HEK293T (cell line): Measurements from ENCODE around the gene TBC1D17.

Experiments
- CTCF ChIA-PET: fragments of 350-600 bp; formaldehyde crosslinking; extraction: SDS; loops from one replicate; lab custom pipeline; 2021; ENCODE audit warnings: antibody characterized with exemption, inconsistent platforms; lab: Yijun Ruan, JAX
- POLR2A ChIA-PET: fragments of 350-600 bp; formaldehyde crosslinking; extraction: SDS; loops from one replicate; lab custom pipeline; 2020; ENCODE audit warnings: antibody characterized with exemption, inconsistent platforms; lab: Yijun Ruan, JAX
- DNase-seq: peaks from one replicate; pipeline ENCODE4 v3.0.0; 2012; ENCODE audit warnings: mixed read lengths; ENCODE audit errors: extremely low spot score
- ARNT ChIP-seq: fragments of 450-650 bp; IDR thresholded peaks from 2 replicates; pipeline ENCODE4 v1.6.1; 2017; ENCODE audit warnings: mild to moderate bottlenecking
- BHLHE40 ChIP-seq: fragments of 450-650 bp; IDR thresholded peaks from 2 replicates; pipeline ENCODE4 v1.6.1; 2016; ENCODE audit warnings: mild to moderate bottlenecking, moderate library complexity, borderline replicate concordance
- CTBP1 ChIP-seq: fragments of 450-650 bp; IDR thresholded peaks from 2 replicates; pipeline ENCODE4 v1.6.1; 2016; ENCODE audit warnings: borderline replicate concordance
- ELF4 ChIP-seq: fragments of 450-650 bp; IDR thresholded peaks from 2 replicates; pipeline ENCODE4 v1.6.1; 2017; ENCODE audit warnings: antibody characterized with exemption
- FOXA1 ChIP-seq: fragments of 450-650 bp; IDR thresholded peaks from 2 replicates; pipeline ENCODE4 v1.6.1; 2016; ENCODE audit warnings: mild to moderate bottlenecking
- FOXK2 ChIP-seq: fragments of 450-650 bp; IDR thresholded peaks from 2 replicates; pipeline ENCODE4 v1.6.1; 2016; ENCODE audit warnings: mild to moderate bottlenecking
- FOXM1 ChIP-seq: fragments of 450-650 bp; IDR thresholded peaks from 2 replicates; pipeline ENCODE4 v1.6.1; 2017; ENCODE audit warnings: mild to moderate bottlenecking, borderline replicate concordance
- HDGF ChIP-seq: fragments of 450-650 bp; IDR thresholded peaks from 2 replicates; pipeline ENCODE4 v1.6.1; 2017; ENCODE audit warnings: antibody characterized with exemption, borderline replicate concordance
- L3MBTL2 ChIP-seq: fragments of 450-650 bp; conservative IDR thresholded peaks from 2 replicates; pipeline ENCODE4 v1.6.1; 2016; ENCODE audit warnings: mild to moderate bottlenecking
- LEF1 ChIP-seq: fragments of 450-650 bp; IDR thresholded peaks from 2 replicates; pipeline ENCODE4 v1.6.1; 2017; ENCODE audit warnings: mild to moderate bottlenecking, borderline replicate concordance
- NFRKB ChIP-seq: fragments of 450-650 bp; IDR thresholded peaks from 2 replicates; pipeline ENCODE4 v1.6.1; 2016; ENCODE audit warnings: mild to moderate bottlenecking, moderate library complexity
- PKNOX1 ChIP-seq: fragments of 450-650 bp; IDR thresholded peaks from 2 replicates; pipeline ENCODE4 v1.6.1; 2016
- SP1 ChIP-seq: fragments of 450-650 bp; IDR thresholded peaks from 2 replicates; pipeline ENCODE4 v1.6.1; 2017
- SUZ12 ChIP-seq: fragments of 450-650 bp; IDR thresholded peaks from 2 replicates; pipeline ENCODE4 v1.6.1; 2016; ENCODE audit warnings: mild to moderate bottlenecking
- TARDBP ChIP-seq: fragments of 450-650 bp; IDR thresholded peaks from 2 replicates; pipeline ENCODE4 v1.6.1; 2016
- ZNF384 ChIP-seq: fragments of 450-650 bp; IDR thresholded peaks from 2 replicates; pipeline ENCODE4 v1.6.1; 2016

The TBC1D17 gene

GRCh38 chr19:49857061-49857837, 20.3 kb upstream of the TBC1D17 start:
- POLR2A ChIA-PET, result interaction anchor here (0.9 to 1.6 kb wide), 3 partner anchors 8 to 52 kb away, joined by 4 to 10 read pairs (median 5); no protein-coding TSS in a partner anchor
- TF ChIP-seq ARNT (no peak), BHLHE40 (no peak), LEF1 (no peak), FOXM1 (no peak)
- no peak for DNase-seq
- CTCF ChIA-PET, result no interaction called here

GRCh38 chr19:49857838-49858087, 19.7 kb upstream of the TBC1D17 start:
- TF ChIP-seq PKNOX1, result no peak
- no peak for TF ChIP-seq TARDBP
- TF ChIP-seq SP1, result no peak
- TF ChIP-seq FOXM1, result no peak
- no peak for TF ChIP-seq ARNT
- TF ChIP-seq NFRKB, result no peak
- no peak for TF ChIP-seq L3MBTL2
- no peak for TF ChIP-seq FOXK2
- TF ChIP-seq SUZ12, result no peak
- no peak for TF ChIP-seq ELF4
- TF ChIP-seq FOXA1, result no peak
- no peak for TF ChIP-seq CTBP1
- TF ChIP-seq BHLHE40, result no peak
- no peak for DNase-seq
- POLR2A ChIA-PET, result interaction anchor here (0.9 to 1.6 kb wide), 2 partner anchors 11 to 53 kb away, joined by 4 to 10 read pairs; no protein-coding TSS in a partner anchor
- CTCF ChIA-PET, result no interaction called here

- ChIA-PET POLR2A (interaction anchor here (0.9 to 1.6 kb wide), 2 partner anchors 11 to 53 kb away, joined by 4 to 10 read pairs; no protein-coding TSS in a partner anchor), CTCF (no interaction called here)
- no peak for DNase-seq
- TF ChIP-seq L3MBTL2, result no peak
- no peak for TF ChIP-seq SUZ12
- no peak for TF ChIP-seq CTBP1
- TF ChIP-seq ELF4, result 0 out of 2 replicates have a peak, but pooled peaks have one; percentile 13
- no peak for TF ChIP-seq FOXA1
These were observed 19.2 kb upstream of the TBC1D17 start for GRCh38 chr19:49858088-49858985.

- CTCF ChIA-PET, result no interaction called here
- POLR2A ChIA-PET, result interaction anchor here (1.0 to 1.5 kb wide), 3 partner anchors 9 to 142 kb away, joined by 3 to 7 read pairs (median 3); partner anchors contain the start of gene PTOV1
- DNase-seq, result no peak
- TF ChIP-seq ELF4 (no peak), LEF1 (no peak), ZNF384 (no peak), NFRKB (no peak)
These were observed 17.7 kb upstream of the TBC1D17 start for GRCh38 chr19:49859682-49860335.

GRCh38 chr19:49860336-49861102, 17.0 kb upstream of the TBC1D17 start:
- CTCF ChIA-PET, result no interaction called here
- POLR2A ChIA-PET, result interaction anchor here (1.2 to 1.5 kb wide), 2 partner anchors 9 to 10 kb away, joined by 6 to 7 read pairs; partner anchors contain the start of gene PTOV1
- DNase-seq, result no peak
- TF ChIP-seq BHLHE40 (no peak), PKNOX1 (no peak), NFRKB (no peak), FOXK2 (no peak), SP1 (no peak), ELF4 (no peak), FOXM1 (no peak), HDGF (no peak), CTBP1 (no peak), LEF1 (no peak), ARNT (no peak), L3MBTL2 (no peak), TARDBP (no peak), SUZ12 (no peak), ZNF384 (no peak), FOXA1 (no peak)

- peak; percentile 11 for DNase-seq
- CTCF ChIA-PET, result no interaction called here
- POLR2A ChIA-PET, result interaction anchor here (1.2 to 1.5 kb wide), 2 partner anchors 8 to 10 kb away, joined by 6 to 7 read pairs; partner anchors contain the start of gene PTOV1
- TF ChIP-seq LEF1, result no peak
These were observed 16.4 kb upstream of the TBC1D17 start for GRCh38 chr19:49861107-49861506.
